HEK293 (cell line): ENCODE measurements around the gene COMMD10.

Experiments used
- CTCF ChIA-PET: fragments of 350-600 bp; formaldehyde crosslinking; extraction: SDS; loops from one replicate; lab custom pipeline; 2021; ENCODE audit warnings: antibody characterized with exemption; lab: Yijun Ruan, JAX
- POLR2A ChIA-PET: fragments of 300-600 bp; formaldehyde crosslinking; extraction: SDS; loops from one replicate; lab custom pipeline; 2020; ENCODE audit warnings: antibody characterized with exemption, inconsistent platforms; lab: Yijun Ruan, JAX
- H3K27ac ChIP-seq: fragments of 200-500 bp; sonication (Bioruptor generic); 2 replicates; pipeline ENCODE4 v1.5.1; 2014; ENCODE audit warnings: low read depth, low read length, control low read depth, inconsistent platforms; ENCODE audit errors: extremely low read depth
- H3K36me3 ChIP-seq, 2 experiments: fragments of 200-500 bp in 1 of 2; sonication (Bioruptor generic) in 1 of 2; 1 replicate in 1 of 2; 2 replicates in 1 of 2; pipeline ENCODE4 v1.5.1; 2014 to 2017; ENCODE audit warnings: inconsistent platforms in 2 of 2, low read length in 2 of 2; ENCODE audit not compliant: control insufficient read depth in 2 of 2, insufficient read depth in 1 of 2
- H3K4me1 ChIP-seq: fragments of 200-500 bp; sonication (Bioruptor generic); 2 replicates; pipeline ENCODE4 v1.5.1; 2014; ENCODE audit warnings: mild to moderate bottlenecking, low read length, inconsistent platforms; ENCODE audit not compliant: control insufficient read depth, insufficient read depth
- H3K4me3 ChIP-seq: 2 replicates; pipeline ENCODE4 v1.5.1; 2011; ENCODE audit warnings: low read depth, mild to moderate bottlenecking, control low read depth, low read length, moderate library complexity
- H3K9me3 ChIP-seq: fragments of 200-500 bp; sonication (Bioruptor generic); 2 replicates; pipeline ENCODE4 v1.5.1; 2014; ENCODE audit warnings: low read depth, low read length, inconsistent platforms; ENCODE audit not compliant: control insufficient read depth, insufficient read depth
- PATZ1 ChIP-seq: fragments of 450-650 bp; formaldehyde crosslinking; IDR thresholded peaks from 2 replicates; pipeline ENCODE4 v1.5.1; 2016; ENCODE audit warnings: missing biosample characterization, missing genetic modification characterization
- PRDM10 ChIP-seq: fragments of 450-650 bp; formaldehyde crosslinking; IDR thresholded peaks from 2 replicates; pipeline ENCODE4 v1.5.1; 2016; ENCODE audit warnings: missing biosample characterization, missing genetic modification characterization
- ZBTB11 ChIP-seq: fragments of 450-650 bp; formaldehyde crosslinking; conservative IDR thresholded peaks from 2 replicates; pipeline ENCODE4 v1.5.1; 2016; ENCODE audit warnings: low read depth, missing biosample characterization, missing genetic modification characterization
- ZBTB17 ChIP-seq: fragments of 450-650 bp; formaldehyde crosslinking; IDR thresholded peaks from 2 replicates; pipeline ENCODE4 v1.5.1; 2016; ENCODE audit warnings: missing biosample characterization, missing genetic modification characterization
- ZNF184 ChIP-seq: fragments of 450-650 bp; IDR thresholded peaks from 2 replicates; pipeline ENCODE4 v1.5.1; 2018; ENCODE audit warnings: missing biosample characterization, mild to moderate bottlenecking, missing genetic modification characterization
- ZNF223 ChIP-seq: fragments of 450-650 bp; formaldehyde crosslinking; IDR thresholded peaks from 2 replicates; pipeline ENCODE4 v1.5.1; 2016; ENCODE audit warnings: missing biosample characterization, missing genetic modification characterization
- ZNF280C ChIP-seq: fragments of 450-650 bp; formaldehyde crosslinking; IDR thresholded peaks from 2 replicates; pipeline ENCODE4 v1.5.1; 2016; ENCODE audit warnings: missing biosample characterization, missing genetic modification characterization
- ZNF302 ChIP-seq: fragments of 450-650 bp; formaldehyde crosslinking; IDR thresholded peaks from 2 replicates; pipeline ENCODE4 v1.5.1; 2016; ENCODE audit warnings: missing biosample characterization, missing genetic modification characterization, low read depth
- ZNF350 ChIP-seq: fragments of 450-650 bp; formaldehyde crosslinking; IDR thresholded peaks from 2 replicates; pipeline ENCODE4 v1.5.0; 2017; ENCODE audit warnings: missing biosample characterization, mild to moderate bottlenecking, missing genetic modification characterization
- ZNF521 ChIP-seq: fragments of 450-650 bp; formaldehyde crosslinking; IDR thresholded peaks from 2 replicates; pipeline ENCODE4 v1.5.1; 2017; ENCODE audit warnings: missing biosample characterization, mild to moderate bottlenecking, missing genetic modification characterization
- ZNF530 ChIP-seq: fragments of 450-650 bp; formaldehyde crosslinking; IDR thresholded peaks from 2 replicates; pipeline ENCODE4 v1.5.1; 2016; ENCODE audit warnings: low read depth, missing biosample characterization, missing genetic modification characterization
- ZNF548 ChIP-seq: fragments of 450-650 bp; formaldehyde crosslinking; IDR thresholded peaks from 2 replicates; pipeline ENCODE4 v1.5.1; 2016; ENCODE audit warnings: missing biosample characterization, missing genetic modification characterization
- ZNF701 ChIP-seq: fragments of 450-650 bp; formaldehyde crosslinking; IDR thresholded peaks from 2 replicates; pipeline ENCODE4 v1.5.1; 2016; ENCODE audit warnings: missing biosample characterization, missing genetic modification characterization
- ZNF837 ChIP-seq: fragments of 450-650 bp; formaldehyde crosslinking; IDR thresholded peaks from 2 replicates; pipeline ENCODE4 v1.5.1; 2016; ENCODE audit warnings: missing biosample characterization, missing genetic modification characterization

COMMD10 gene

GRCh38 chr5:116242343-116242742 lies 157.5 kb downstream of the COMMD10 start:
- Histone ChIP-seq H3K4me3 (no peak overlapping the region), H3K4me1 (no peaks in the 10 kb centered on the region), H3K27ac (no peak overlapping the region), H3K9me3 (no peaks in the 10 kb centered on the region)
- POLR2A ChIA-PET: no interaction called here
- CTCF ChIA-PET: interaction anchor here (1.5 kb wide), 1 partner anchor 9 kb away, joined by 4 read pairs; no protein-coding TSS in a partner anchor
- TF ChIP-seq ZNF521 (tag by site-specific recombination): no peak
- TF ChIP-seq, all 188 proteins: peak for 0
- H3K36me3 ChIP-seq: no peaks in the 10 kb centered on the region

- POLR2A ChIA-PET: no interaction called here
- no peak for TF ChIP-seq ZNF302 (tag by site-specific recombination)
- TF ChIP-seq ZNF184 (tag by site-specific recombination): no peak
- TF ChIP-seq ZNF530 (tag by site-specific recombination): no peak
- CTCF ChIA-PET: interaction anchor here (0.6 kb wide), 1 partner anchor 111 kb away, joined by 4 read pairs; no protein-coding TSS in a partner anchor
- no peak overlapping the region for H3K27ac ChIP-seq
- H3K4me1 ChIP-seq: no peaks in the 10 kb centered on the region
- H3K4me3 ChIP-seq: no peak overlapping the region
- H3K36me3 ChIP-seq: no peaks in the 10 kb centered on the region
- H3K9me3 ChIP-seq: no peaks in the 10 kb centered on the region
Observed at GRCh38 chr5:116248432-116248831, 163.6 kb downstream of the COMMD10 start.

- Histone ChIP-seq H3K9me3 (no peaks in the 10 kb centered on the region), H3K4me1 (no peaks in the 10 kb centered on the region), H3K27ac (no peak overlapping the region), H3K4me3 (no peak overlapping the region), H3K36me3 (no peaks in the 10 kb centered on the region)
- TF ChIP-seq ZNF350 (tag by site-specific recombination) (no peak), ZBTB17 (tag by site-specific recombination) (no peak)
- ChIA-PET POLR2A (no interaction called here), CTCF (no interaction called here)
Observed at GRCh38 chr5:116249648-116250047, 164.8 kb downstream of the COMMD10 start.

GRCh38 chr5:116256717-116257116 lies 171.9 kb downstream of the COMMD10 start:
- H3K9me3 ChIP-seq: no peaks in the 10 kb centered on the region
- POLR2A ChIA-PET: no interaction called here
- CTCF ChIA-PET: no interaction called here
- H3K27ac ChIP-seq: no peak overlapping the region
- H3K4me3 ChIP-seq: no peak overlapping the region
- H3K4me1 ChIP-seq: no peaks in the 10 kb centered on the region
- no peaks in the 10 kb centered on the region for H3K36me3 ChIP-seq
- no peak for TF ChIP-seq ZNF223 (tag by site-specific recombination)
- no peak for TF ChIP-seq ZNF280C (tag by site-specific recombination)
- no peak for TF ChIP-seq ZBTB11 (tag by site-specific recombination)
- TF ChIP-seq ZNF701: no peak
- no peak for TF ChIP-seq PRDM10 (tag by site-specific recombination)
- no peak for TF ChIP-seq ZNF548 (tag by site-specific recombination)
- no peak for TF ChIP-seq PATZ1 (tag by site-specific recombination)
- TF ChIP-seq ZNF837: no peak
